K562 (cell line): ENCODE measurements around the gene FILIP1L. TPM values are rescaled to one million over a fixed set of nuclear protein-coding genes. Genes with fewer than 3 reads are reported as not detected.

Source experiments
- ATAC-seq: fragments of 200-7000 bp; cut with Tn5 transposase; 3 replicates; pipeline ENCODE4 v1.9.1; 2020; ENCODE audit warnings: moderate library complexity
- BruUV-seq: library from RNA; stranded (reverse); fragments of 400-500 nt; replicated peaks from 2 replicates; lab custom pipeline; 2021; lab: Mats Ljungman, UMichigan
- CTCF ChIA-PET: fragments of 300-600 bp; formaldehyde crosslinking; extraction: SDS; loops from one replicate; lab custom pipeline; 2021; ENCODE audit warnings: low intra/inter-chr PET ratio; lab: Yijun Ruan, JAX
- POLR2A ChIA-PET: fragments of 300-600, 350-650 bp; sonication (Branson Sonifier 250); formaldehyde crosslinking; extraction: SDS; loops from one replicate; lab custom pipeline; 2021; ENCODE audit warnings: antibody characterized with exemption, inconsistent platforms; lab: Yijun Ruan, JAX
- DNase-seq, 4 experiments: peaks; one replicate each; pipeline versions ENCODE4 v3.0.0 to v3.0.0-alpha.2; 2011 to 2018; ENCODE audit warnings: low spot score in 3 of 4, mixed read lengths in 3 of 4; ENCODE audit errors: extremely low read depth in 1 of 4
- FAIRE-seq: peaks from 2 replicates; lab custom pipeline; 2011; peaks lifted over from hg19 to GRCh38; lab: Jason Lieb, UNC
- H2AFZ ChIP-seq: 2 replicates; pipeline ENCODE4 v1.6.0; 2011; ENCODE audit warnings: low read depth, low read length, control low read depth, inconsistent platforms
- H3K27ac ChIP-seq: fragments of 200-600 bp; 3 replicates; pipeline ENCODE4 v1.8.0; 2011; ENCODE audit warnings: low read depth, mild to moderate bottlenecking, control low read depth, inconsistent platforms, low read length, moderate library complexity, mixed read lengths; ENCODE audit errors: extremely low read depth
- H3K27me3 ChIP-seq, 2 experiments: fragments of 300-600 bp in 1 of 2; 2 replicates in 1 of 2; 3 replicates in 1 of 2; pipeline versions ENCODE4 v1.6.0 to v1.8.0; 2011; ENCODE audit warnings: inconsistent platforms in 2 of 2, low read length in 2 of 2, mild to moderate bottlenecking in 1 of 2, mixed read lengths in 1 of 2, moderate library complexity in 1 of 2; ENCODE audit not compliant: control insufficient read depth in 2 of 2, insufficient read depth in 2 of 2
- H3K36me3 ChIP-seq: fragments of 300-600 bp; 3 replicates; pipeline ENCODE4 v1.8.0; 2011; ENCODE audit warnings: mild to moderate bottlenecking, low read length, inconsistent platforms; ENCODE audit not compliant: control insufficient read depth, insufficient read depth
- H3K4me1 ChIP-seq, 2 experiments: fragments of 200-600 bp in 1 of 2; replicated peaks in 1 of 2; 2 replicates in 1 of 2; 3 replicates in 1 of 2; pipeline versions ENCODE4 v1.5.1 to v1.8.0; 2011; ENCODE audit warnings: inconsistent platforms in 2 of 2, low read length in 2 of 2, mild to moderate bottlenecking in 1 of 2, mixed read lengths in 1 of 2, moderate library complexity in 1 of 2; ENCODE audit not compliant: control insufficient read depth in 2 of 2, insufficient read depth in 2 of 2
- H3K4me2 ChIP-seq: 2 replicates; pipeline ENCODE4 v1.6.1; 2011; ENCODE audit warnings: low read length, control low read depth, inconsistent platforms, mixed read lengths; ENCODE audit not compliant: insufficient read depth
- H3K4me3 ChIP-seq: fragments of 200-600 bp; sonication (generic), shearing (Covaris generic); 2 replicates; pipeline ENCODE4 v1.5.1; 2016; ENCODE audit warnings: control low read depth, inconsistent platforms
- H3K79me2 ChIP-seq: fragments of 200-600 bp; 3 replicates; pipeline ENCODE4 v1.8.0; 2011; ENCODE audit warnings: low read length, inconsistent platforms; ENCODE audit not compliant: control insufficient read depth, insufficient read depth
- H3K9ac ChIP-seq, 2 experiments: 2 replicates each; pipeline versions ENCODE4 v1.6.0 to v1.6.1; 2011; ENCODE audit warnings: low read depth in 2 of 2, low read length in 2 of 2, control low read depth in 1 of 2, inconsistent platforms in 1 of 2, mild to moderate bottlenecking in 1 of 2, mixed read lengths in 1 of 2; ENCODE audit not compliant: insufficient read depth in 1 of 2
- H3K9me1 ChIP-seq: one replicate; pipeline ENCODE4 v1.6.0; 2011; ENCODE audit warnings: inconsistent platforms, mild to moderate bottlenecking, low read length, moderate library complexity; ENCODE audit not compliant: control insufficient read depth, insufficient read depth
- H3K9me3 ChIP-seq: replicated peaks from 2 replicates; pipeline ENCODE4 v1.5.1; 2011; ENCODE audit warnings: low read depth, low read length, inconsistent platforms; ENCODE audit not compliant: control insufficient read depth, insufficient read depth
- H4K20me1 ChIP-seq: replicated peaks from 2 replicates; pipeline ENCODE4 v1.6.1; 2011; ENCODE audit warnings: low read length, inconsistent platforms, mixed read lengths; ENCODE audit not compliant: control insufficient read depth, insufficient read depth
- ARID1B ChIP-seq: fragments of 450-650 bp; IDR thresholded peaks from 2 replicates; pipeline ENCODE4 v1.6.1; 2016; ENCODE audit warnings: antibody characterized with exemption, mild to moderate bottlenecking, inconsistent platforms
- EGR1 ChIP-seq: fragments of 450-650 bp; conservative IDR thresholded peaks from 2 replicates; pipeline ENCODE4 v1.6.1; 2017; ENCODE audit warnings: mild to moderate bottlenecking
- GABPB1 ChIP-seq: sonication (generic); formaldehyde crosslinking; IDR thresholded peaks from 2 replicates; pipeline ENCODE4 v1.8.0; 2022; ENCODE audit warnings: mild to moderate bottlenecking, missing genetic modification reagents
- SMAD1 ChIP-seq: fragments of 150-350 bp; IDR thresholded peaks from 2 replicates; pipeline ENCODE4 v1.6.1; 2014; ENCODE audit warnings: low read length, low read depth; ENCODE audit not compliant: partially characterized antibody
- SMARCB1 ChIP-seq: IDR thresholded peaks from 2 replicates; pipeline ENCODE4 v1.6.1; 2011; ENCODE audit warnings: improper control_type of control experiment, low read depth; ENCODE audit not compliant: insufficient read length
- YY1 ChIP-seq, 3 experiments: IDR thresholded peaks; 2 replicates each; pipeline ENCODE4 v1.6.1; 2011; ENCODE audit warnings: low read length in 2 of 3, mild to moderate bottlenecking in 2 of 3, moderate library complexity in 2 of 3, borderline replicate concordance in 1 of 3, control low read depth in 1 of 3, low read depth in 1 of 3; ENCODE audit not compliant: insufficient read depth in 3 of 3, insufficient replicate concordance in 2 of 3, control insufficient read depth in 1 of 3, insufficient read length in 1 of 3; ENCODE audit errors: extremely low read depth in 1 of 3
- ZKSCAN8 ChIP-seq: fragments of 200-800 bp; sonication (Bioruptor generic); IDR thresholded peaks from 2 replicates; pipeline ENCODE4 v1.6.1; 2016; ENCODE audit warnings: missing genetic modification characterization, missing compliant biosample characterization
- ZNF217 ChIP-seq: sonication (generic); formaldehyde crosslinking; IDR thresholded peaks from 2 replicates; pipeline ENCODE4 v1.8.0; 2022; ENCODE audit warnings: mild to moderate bottlenecking, missing genetic modification reagents
- WGBS: fragments of 100-300 bp; shearing (Covaris generic); methylation state at CpG from one replicate; pipeline ENCODE4 v1.1.6; 2016; ENCODE audit warnings: low coverage, mixed read lengths; ENCODE audit not compliant: insufficient coverage; ENCODE audit errors: missing lambda C conversion rate; 5-methylcytosine and 5-hydroxymethylcytosine counted together
- in situ Hi-C: fragments of 300-500 bp; cut with MboI; formaldehyde crosslinking; loops from 4 replicates; pipeline ENCODE4 v1.15.0; 2018; ENCODE audit warnings: inconsistent platforms, mixed read lengths
- intact Hi-C: fragments of 100-400 bp; cut with micrococcal nuclease; formaldehyde crosslinking; loops from 2 replicates; pipeline ENCODE4 v1.14.2; 2022
- polyA plus RNA-seq, 8 experiments: library from polyadenylated mRNA; depleted of rRNA in 4 of 8; stranded (reverse) in 5 of 8; unstranded in 3 of 8; fragments of >200 nt; fragmentation: Nextera tagmentation in 2 of 8; fragmentation: Illumina TruSeq in 1 of 8; extraction: Ambion mirVana in 2 of 8; extraction: Trizol in 1 of 8; gene quantifications; 2 replicates each; pipeline versions ENCODE4 v1.2.1 to v1.2.3, GENCODE V29; 2011 to 2014; ENCODE audit warnings: inconsistent platforms in 1 of 8, missing spikeins in 1 of 8
- total RNA-seq, 7 experiments: library from RNA; depleted of rRNA in 6 of 7; stranded (reverse); fragments of >200 nt in 6 of 7; fragmentation: Illumina TruSeq in 2 of 7; extraction: Trizol in 2 of 7; gene quantifications; 2 replicates each; pipeline versions ENCODE4 v1.2.1 to v1.2.3, GENCODE V29; 2011 to 2021; ENCODE audit warnings: low replicate concordance in 1 of 7
- TF ChIP-seq, protein P1 (sequence below): fragments of 250-450 bp; sonication (Bioruptor Pico); IDR thresholded peaks from 2 replicates; pipeline ENCODE4 v1.4.0; 2020

The FILIP1L gene
- total and polyA plus RNA-seq, 9 of the 15 experiments (the other 6 are each of a cell fraction or from before 2014, with no cell fraction given): 0.50 to 2.1 (median 1.1) TPM

DNA sequence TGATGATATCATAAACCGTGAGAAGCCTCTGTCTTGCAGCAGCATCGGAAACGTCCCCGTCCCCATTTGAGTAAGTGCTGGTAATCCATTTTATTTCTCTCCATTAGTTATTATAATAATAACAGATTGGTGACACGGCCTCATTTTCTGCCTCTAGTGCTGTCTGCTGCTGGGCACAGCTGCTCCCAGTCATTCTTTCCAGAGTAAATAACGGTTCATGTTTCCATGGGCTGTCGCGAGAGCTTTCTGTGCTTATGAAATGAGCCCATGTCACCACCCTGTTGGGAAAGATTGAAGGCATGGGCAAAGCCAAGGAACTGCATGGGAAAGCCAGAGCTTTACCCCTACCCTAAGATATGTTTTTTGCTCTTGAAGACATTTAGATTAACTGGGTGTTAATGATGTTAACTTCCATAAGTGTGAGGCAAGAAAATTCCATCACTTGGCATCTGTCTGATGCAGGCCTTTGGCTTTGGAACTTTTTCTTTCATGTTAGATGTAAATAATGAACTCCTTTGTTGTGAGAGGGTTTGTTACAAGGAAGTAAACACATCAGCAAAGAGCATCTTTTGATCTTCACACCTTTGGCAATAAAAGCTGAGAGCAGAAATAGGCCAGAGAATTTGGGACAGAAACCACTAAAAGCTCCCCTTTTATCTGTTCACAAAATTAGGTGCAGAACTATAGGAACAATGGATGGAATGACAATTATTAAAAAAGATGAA lies 141.8 kb downstream of the FILIP1L start:
- Histone ChIP-seq H3K27ac (no peak overlapping the region), H3K27me3 (no peaks in the 10 kb centered on the region)

More for the DNA sequence above, 141.8 kb downstream of the FILIP1L start:
- Histone ChIP-seq H4K20me1 (no peaks in the 10 kb centered on the region), H3K4me1 (no peaks in the 10 kb centered on the region), H3K36me3 (no peaks in the 10 kb centered on the region), H3K9me3 (no peaks in the 10 kb centered on the region), H3K9me1 (no peaks in the 10 kb centered on the region), H3K4me3 (no peak overlapping the region), H3K4me2 (no peak overlapping the region), H3K9ac (no peak overlapping the region), H3K79me2 (no peaks in the 10 kb centered on the region), H2AFZ (no peak overlapping the region)
- no peak for DNase-seq
- no peak for FAIRE-seq
- BruUV-seq: no TSS peak
- ChIA-PET POLR2A (no interaction called here), CTCF (no interaction called here)
- no peak for TF ChIP-seq SMARCB1
- TF ChIP-seq YY1 (IDR thresholded peaks at IDR 0.05; ENCODE audit: borderline replicate concordance in 1 of 3, control insufficient read depth in 1 of 3, extremely low read depth in 1 of 3, insufficient read depth in 3 of 3, insufficient read length in 1 of 3, insufficient replicate concordance in 2 of 3, low read depth in 1 of 3, low read length in 2 of 3): no peak
- no peak for TF ChIP-seq EGR1
- no peak for TF ChIP-seq ZKSCAN8 (CRISPR knock-in tag)
- no peak for TF ChIP-seq ZNF217
- TF ChIP-seq GABPB1: no peak
- no peak for TF ChIP-seq ARID1B
- TF ChIP-seq SMAD1: no peak
- TF ChIP-seq, protein P1, sequence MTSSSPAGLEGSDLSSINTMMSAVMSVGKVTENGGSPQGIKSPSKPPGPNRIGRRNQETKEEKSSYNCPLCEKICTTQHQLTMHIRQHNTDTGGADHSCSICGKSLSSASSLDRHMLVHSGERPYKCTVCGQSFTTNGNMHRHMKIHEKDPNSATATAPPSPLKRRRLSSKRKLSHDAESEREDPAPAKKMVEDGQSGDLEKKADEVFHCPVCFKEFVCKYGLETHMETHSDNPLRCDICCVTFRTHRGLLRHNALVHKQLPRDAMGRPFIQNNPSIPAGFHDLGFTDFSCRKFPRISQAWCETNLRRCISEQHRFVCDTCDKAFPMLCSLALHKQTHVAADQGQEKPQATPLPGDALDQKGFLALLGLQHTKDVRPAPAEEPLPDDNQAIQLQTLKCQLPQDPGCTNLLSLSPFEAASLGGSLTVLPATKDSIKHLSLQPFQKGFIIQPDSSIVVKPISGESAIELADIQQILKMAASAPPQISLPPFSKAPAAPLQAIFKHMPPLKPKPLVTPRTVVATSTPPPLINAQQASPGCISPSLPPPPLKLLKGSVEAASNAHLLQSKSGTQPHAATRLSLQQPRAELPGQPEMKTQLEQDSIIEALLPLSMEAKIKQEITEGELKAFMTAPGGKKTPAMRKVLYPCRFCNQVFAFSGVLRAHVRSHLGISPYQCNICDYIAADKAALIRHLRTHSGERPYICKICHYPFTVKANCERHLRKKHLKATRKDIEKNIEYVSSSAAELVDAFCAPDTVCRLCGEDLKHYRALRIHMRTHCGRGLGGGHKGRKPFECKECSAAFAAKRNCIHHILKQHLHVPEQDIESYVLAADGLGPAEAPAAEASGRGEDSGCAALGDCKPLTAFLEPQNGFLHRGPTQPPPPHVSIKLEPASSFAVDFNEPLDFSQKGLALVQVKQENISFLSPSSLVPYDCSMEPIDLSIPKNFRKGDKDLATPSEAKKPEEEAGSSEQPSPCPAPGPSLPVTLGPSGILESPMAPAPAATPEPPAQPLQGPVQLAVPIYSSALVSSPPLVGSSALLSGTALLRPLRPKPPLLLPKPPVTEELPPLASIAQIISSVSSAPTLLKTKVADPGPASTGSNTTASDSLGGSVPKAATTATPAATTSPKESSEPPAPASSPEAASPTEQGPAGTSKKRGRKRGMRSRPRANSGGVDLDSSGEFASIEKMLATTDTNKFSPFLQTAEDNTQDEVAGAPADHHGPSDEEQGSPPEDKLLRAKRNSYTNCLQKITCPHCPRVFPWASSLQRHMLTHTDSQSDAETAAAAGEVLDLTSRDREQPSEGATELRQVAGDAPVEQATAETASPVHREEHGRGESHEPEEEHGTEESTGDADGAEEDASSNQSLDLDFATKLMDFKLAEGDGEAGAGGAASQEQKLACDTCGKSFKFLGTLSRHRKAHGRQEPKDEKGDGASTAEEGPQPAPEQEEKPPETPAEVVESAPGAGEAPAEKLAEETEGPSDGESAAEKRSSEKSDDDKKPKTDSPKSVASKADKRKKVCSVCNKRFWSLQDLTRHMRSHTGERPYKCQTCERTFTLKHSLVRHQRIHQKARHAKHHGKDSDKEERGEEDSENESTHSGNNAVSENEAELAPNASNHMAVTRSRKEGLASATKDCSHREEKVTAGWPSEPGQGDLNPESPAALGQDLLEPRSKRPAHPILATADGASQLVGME (CRISPR knock-in tag): no peak
- in situ Hi-C loops (no loop called here), intact Hi-C loops (no loop called here)
- WGBS: 88% methylated on average over 8 of the region's 8 CpGs
- ATAC-seq: no peak
